ENCODE measurements around the gene EXOSC2.

The EXOSC2 gene

DNA sequence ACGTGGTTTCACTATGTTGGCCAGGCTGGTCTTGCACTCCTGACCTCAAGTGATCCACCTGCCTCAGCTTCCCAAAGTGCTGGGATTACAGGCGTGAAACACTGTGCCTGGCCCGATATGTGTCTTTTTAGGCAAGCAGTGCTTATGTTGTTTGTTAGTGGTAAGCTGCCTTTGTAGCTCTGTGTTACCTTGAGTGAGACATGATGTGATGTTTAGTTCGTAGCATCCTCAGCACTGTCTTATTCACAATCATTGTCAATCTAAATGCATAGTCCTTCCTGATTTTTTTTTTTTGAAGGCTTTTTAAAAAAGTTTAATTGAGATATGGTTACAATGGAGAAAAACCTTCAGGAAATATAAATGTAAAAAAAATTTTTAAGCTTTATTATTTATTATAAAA, 45.5 kb downstream of the EXOSC2 start:
- no peak for DNase-seq (ENCODE audit: low spot score)

DNA sequence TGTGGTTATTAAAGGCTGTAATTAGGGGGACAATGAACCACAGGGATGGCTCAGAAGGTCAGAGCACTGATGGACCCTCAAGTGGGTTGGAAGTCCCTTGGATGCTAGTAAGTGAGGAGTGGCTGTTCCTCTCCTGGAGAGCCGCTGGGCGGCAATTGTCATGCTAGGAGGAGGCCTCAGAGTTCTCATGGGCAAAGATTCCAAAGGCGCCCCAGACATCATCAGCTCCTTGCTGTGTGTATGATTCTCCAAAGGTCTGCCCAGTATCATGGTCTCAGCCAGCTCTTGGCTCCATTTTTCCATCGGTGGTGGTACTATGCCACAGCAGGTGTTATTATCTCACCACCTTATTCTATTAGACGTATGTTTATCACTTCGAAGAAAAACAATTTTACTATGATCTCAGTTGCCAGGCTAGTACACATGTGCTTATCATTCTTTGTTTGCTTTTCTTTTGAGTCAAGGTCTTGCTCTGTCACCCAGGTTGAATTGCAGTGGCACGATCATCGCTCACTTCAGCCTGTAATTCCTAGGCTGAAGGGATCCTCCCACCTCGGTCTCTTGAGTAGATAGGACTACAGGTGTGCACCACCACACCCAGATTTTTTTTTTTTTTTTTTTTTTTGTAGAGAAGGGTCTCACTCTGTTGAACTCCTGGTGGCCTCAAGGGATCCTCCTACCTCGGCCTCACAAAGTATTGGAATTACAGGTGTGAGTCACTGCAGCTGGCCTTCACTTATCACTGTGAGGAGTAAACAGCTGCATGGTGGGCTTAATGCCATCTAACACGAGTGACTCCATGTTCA, 46.8 kb downstream of the EXOSC2 start:
- DNase-seq (ENCODE audit: low spot score): no peak

DNA sequence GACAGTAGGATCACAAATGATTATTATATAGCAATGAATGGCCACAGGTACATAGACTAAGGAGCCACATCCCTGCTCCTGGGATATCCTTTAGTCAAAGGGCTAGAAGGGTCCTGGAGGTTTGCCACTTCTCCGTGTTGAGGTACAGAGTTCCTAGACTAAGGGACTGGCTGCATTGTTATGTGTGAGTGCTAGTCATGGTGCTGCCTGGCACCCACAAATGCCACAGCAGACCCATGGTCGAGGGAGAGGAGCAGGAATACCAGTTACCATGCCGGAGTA, 47.4 kb downstream of the EXOSC2 start:
- DNase-seq (ENCODE audit: low spot score): no peak

DNA sequence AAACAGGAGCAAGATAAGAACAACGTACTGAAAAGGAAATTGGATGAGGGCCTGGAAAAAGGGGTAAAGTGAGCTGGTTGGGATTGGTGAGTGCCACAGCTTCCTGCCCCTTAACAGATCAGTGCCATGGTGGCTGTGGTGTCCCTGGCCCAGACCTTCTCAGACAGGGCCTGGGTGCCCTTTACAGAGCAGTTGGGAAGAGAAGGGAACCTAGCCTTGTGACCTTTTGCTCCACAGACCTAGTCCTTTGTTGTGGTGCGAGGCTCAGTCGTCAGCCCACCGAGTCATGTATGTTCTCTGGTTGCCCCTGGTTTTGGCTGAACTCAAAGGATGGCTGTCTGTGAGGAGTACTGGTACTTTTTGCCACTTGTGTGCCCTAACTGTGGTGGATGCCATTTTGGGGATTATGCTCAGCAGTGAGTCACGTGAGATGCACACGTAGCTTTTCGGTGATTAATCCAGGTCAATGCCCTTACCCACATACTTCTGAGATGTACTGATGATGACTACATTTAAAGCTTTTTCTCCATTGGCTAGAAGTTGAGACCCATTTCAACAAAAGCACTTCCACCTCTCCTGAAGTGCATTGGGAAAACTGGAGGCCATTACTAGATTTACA, 48.4 kb downstream of the EXOSC2 start:
- DNase-seq (ENCODE audit: low spot score): no peak

DNA sequence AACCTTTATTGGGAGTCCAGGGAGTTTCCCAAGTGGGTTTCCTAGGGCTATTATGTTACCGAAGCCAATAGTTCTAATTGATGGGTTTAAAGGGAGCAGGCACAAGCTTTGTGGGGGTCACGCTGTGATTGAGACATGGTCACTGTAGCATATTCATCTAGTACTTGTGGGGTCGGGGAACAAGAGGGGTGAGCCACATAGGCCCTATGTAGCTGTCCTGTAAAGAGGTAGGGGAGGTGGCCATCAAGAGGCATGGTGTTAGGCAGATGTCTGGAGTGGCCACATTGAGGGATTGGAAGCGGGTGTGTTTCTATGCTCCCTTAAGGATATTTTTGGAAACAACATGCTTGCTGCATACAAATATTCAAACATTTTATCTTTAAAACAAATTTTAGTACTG, 50.1 kb downstream of the EXOSC2 start:
- DNase-seq (ENCODE audit: low spot score): no peak

DNA sequence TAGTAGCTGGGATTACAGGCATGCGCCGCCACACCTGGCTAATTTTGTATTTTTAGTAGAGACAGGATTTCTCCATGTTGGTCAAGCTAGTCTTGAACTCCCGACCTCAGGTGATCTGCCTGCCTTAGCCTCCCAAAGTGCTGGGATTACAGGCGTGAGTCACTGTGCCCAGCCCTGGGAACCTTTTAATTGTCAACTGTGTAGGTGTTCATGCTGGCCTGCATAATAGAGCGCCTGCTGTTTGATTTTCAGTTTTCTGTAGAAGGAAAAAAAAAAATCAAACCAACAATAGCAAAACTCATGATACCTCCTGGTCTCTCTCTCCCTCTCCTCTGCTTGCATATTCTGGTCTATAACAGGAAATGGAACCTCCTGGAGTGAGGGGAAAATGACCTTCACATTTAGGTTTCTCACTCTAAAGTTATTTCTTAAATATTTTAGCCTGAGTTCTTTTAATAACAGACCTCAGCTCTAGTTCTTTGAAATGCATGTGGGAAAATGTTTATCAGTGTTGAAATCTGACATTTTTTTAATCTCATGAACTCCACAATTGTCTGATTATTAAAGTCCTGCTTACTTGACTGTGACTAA, 51.7 kb downstream of the EXOSC2 start:
- no peak for DNase-seq (ENCODE audit: low spot score)

DNA sequence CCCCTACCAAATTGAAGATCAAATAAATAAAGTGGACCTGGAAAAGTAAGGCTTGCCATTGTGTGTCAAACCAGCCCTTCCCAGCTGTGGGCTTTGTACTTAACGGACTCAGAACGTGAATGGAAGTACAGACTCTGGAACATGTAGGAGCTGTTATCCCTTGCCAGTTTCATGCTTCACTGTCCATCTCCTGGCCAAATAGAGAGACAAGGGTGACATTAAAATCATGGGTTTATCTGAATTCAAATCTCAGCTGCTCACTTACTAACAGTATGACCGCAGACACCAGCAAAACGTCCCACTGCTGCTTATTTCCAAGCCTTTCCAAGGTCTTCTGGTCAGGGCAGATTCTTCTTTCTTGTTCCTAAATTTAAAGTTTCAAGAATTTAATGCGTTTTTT, 52.2 kb downstream of the EXOSC2 start:
- no peak for DNase-seq (ENCODE audit: low spot score)

DNA sequence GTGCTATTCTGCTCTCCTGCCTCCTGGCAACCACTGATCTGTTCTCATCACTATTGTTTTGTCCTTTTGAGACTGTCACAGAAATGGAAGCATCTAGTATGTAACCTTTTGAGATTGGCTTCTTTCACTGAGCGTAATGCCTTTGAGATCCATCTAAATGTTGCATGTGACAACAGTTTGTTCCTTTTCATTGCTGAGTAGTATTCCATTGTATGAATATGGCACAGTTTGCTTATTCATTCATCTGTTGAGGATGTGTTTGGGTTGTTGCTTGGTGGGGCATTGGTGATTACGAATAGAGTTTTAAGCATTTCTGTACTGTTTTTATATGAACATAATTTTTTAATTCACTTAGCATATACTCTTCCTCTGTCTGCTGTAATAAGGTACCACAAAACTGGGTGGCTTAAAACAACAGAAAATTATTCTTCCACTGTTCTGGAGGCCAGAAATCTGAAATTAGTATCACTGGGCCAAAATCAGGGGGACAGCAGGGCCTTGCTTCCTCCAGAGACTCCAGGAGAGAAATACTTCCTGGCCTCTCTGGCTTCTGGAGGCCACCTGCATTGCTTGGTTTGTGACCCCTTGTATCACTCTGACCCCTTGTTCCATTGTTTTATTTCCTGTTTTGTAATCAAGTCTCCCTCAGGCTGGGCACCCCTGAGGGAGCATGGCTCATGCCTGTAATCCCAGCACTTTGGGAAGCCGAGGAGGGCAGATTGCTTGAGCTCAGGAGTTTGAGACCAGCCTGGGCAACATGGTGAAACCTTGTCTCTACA, 53.0 kb downstream of the EXOSC2 start:
- DNase-seq (ENCODE audit: low spot score): no peak

DNA sequence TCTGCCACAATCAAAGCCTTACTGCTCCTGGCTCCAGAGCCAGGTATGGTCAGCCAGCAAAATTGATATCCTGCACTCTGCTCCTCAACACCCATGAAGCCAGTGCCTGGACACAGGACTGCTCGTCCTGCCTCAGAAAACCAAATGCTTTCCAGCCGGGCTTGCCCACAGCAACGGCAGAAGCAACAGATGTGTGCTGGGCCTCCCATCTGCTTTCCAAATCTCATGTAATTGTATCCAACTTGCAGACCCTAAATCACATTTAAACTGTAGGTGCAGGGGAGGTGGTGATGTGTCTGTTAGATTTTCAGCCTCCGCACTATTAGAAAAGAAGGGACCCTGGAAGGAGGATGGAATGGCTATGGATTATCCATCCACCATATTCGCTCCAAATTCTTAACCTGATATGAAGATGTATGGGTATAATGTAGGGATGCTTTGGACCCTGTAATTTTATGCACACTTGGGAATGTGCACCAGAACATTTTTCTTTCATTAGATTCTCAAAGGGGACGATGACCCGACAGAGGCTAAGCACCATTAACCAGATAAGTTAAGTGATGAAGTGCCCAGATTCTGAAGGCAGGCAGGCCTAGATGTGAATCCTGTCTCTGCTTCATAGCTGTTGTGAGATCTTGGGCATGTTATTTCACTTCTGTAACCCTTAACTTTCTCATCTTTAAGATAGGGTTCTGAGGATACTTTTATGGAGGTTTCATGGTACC, 58.2 kb downstream of the EXOSC2 start:
- DNase-seq (ENCODE audit: low spot score): no peak
